Measurements from ENCODE around the gene MTHFD2.

- TF ChIP-seq, protein P1, sequence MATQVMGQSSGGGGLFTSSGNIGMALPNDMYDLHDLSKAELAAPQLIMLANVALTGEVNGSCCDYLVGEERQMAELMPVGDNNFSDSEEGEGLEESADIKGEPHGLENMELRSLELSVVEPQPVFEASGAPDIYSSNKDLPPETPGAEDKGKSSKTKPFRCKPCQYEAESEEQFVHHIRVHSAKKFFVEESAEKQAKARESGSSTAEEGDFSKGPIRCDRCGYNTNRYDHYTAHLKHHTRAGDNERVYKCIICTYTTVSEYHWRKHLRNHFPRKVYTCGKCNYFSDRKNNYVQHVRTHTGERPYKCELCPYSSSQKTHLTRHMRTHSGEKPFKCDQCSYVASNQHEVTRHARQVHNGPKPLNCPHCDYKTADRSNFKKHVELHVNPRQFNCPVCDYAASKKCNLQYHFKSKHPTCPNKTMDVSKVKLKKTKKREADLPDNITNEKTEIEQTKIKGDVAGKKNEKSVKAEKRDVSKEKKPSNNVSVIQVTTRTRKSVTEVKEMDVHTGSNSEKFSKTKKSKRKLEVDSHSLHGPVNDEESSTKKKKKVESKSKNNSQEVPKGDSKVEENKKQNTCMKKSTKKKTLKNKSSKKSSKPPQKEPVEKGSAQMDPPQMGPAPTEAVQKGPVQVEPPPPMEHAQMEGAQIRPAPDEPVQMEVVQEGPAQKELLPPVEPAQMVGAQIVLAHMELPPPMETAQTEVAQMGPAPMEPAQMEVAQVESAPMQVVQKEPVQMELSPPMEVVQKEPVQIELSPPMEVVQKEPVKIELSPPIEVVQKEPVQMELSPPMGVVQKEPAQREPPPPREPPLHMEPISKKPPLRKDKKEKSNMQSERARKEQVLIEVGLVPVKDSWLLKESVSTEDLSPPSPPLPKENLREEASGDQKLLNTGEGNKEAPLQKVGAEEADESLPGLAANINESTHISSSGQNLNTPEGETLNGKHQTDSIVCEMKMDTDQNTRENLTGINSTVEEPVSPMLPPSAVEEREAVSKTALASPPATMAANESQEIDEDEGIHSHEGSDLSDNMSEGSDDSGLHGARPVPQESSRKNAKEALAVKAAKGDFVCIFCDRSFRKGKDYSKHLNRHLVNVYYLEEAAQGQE (IDR thresholded peaks at IDR 0.05; ENCODE audit: insufficient read depth in 1 of 2, low read depth in 2 of 2, low read length in 2 of 2): no peak
- TF ChIP-seq POLR2AphosphoS5 (IDR thresholded peaks at IDR 0.05; ENCODE audit: low read depth, low read length) (no peak), FOXP2 (optimal IDR thresholded peaks at IDR 0.05; ENCODE audit: borderline replicate concordance, extremely low read depth, extremely low read length, insufficient read depth) (no peak), SIN3A (IDR thresholded peaks at IDR 0.05; ENCODE audit: borderline replicate concordance, insufficient read depth, low read length) (no peak), TAF1 (IDR thresholded peaks at IDR 0.05; ENCODE audit: borderline replicate concordance, insufficient read depth, low read length) (no peak)
These were observed 27.5 kb downstream of the MTHFD2 start for GRCh38 chr2:74225698-74226459.
